Fibroblast of the aortic adventitia (primary cell): Measurements from ENCODE around the gene SPRED2. TPM values are rescaled to one million over a fixed set of nuclear protein-coding genes. Genes with fewer than 3 reads are reported as not detected.

ENCODE experiments used
- DNase-seq: peaks from one replicate; pipeline ENCODE4 v3.0.0-alpha.2; 2010; ENCODE audit warnings: low read depth
- H3K4me3 ChIP-seq: 2 replicates; pipeline ENCODE4 v1.5.1; 2011; ENCODE audit warnings: low read depth, mild to moderate bottlenecking, control low read depth, low read length, moderate library complexity
- total RNA-seq: library from RNA; depleted of rRNA; stranded (reverse); fragments of >200 nt; gene quantifications from 2 replicates; pipeline ENCODE4 v1.2.3, GENCODE V29; 2012; ENCODE audit warnings: low replicate concordance
- TF ChIP-seq, protein P1 (sequence below): IDR thresholded peaks from 2 replicates; pipeline ENCODE4 v1.5.1; 2011; ENCODE audit warnings: mild to moderate bottlenecking, low read length, control low read depth, inconsistent platforms; ENCODE audit not compliant: insufficient read depth

Gene SPRED2
- total RNA-seq, 1 donor, result 20.6 TPM

DNA sequence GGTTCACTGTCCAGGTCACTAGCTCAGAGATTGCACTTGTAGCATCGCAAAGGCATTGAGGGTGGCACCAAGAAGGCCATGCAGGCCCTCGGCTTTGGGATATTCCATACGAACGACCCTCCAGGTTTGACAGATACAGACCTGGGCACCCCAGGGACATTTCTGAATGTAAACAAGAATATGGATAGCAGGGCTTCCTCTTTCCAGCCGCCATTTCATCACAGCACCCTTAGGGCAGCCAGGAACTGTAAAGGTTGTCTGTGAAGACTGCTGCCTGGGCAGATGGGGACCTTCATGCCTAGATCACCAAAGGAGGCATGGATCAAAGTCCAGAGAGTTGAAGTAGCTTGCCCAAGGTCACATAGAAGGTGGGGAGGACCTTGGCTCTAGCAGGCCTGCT lies 134.3 kb downstream of the SPRED2 start:
- TF ChIP-seq, protein P1, sequence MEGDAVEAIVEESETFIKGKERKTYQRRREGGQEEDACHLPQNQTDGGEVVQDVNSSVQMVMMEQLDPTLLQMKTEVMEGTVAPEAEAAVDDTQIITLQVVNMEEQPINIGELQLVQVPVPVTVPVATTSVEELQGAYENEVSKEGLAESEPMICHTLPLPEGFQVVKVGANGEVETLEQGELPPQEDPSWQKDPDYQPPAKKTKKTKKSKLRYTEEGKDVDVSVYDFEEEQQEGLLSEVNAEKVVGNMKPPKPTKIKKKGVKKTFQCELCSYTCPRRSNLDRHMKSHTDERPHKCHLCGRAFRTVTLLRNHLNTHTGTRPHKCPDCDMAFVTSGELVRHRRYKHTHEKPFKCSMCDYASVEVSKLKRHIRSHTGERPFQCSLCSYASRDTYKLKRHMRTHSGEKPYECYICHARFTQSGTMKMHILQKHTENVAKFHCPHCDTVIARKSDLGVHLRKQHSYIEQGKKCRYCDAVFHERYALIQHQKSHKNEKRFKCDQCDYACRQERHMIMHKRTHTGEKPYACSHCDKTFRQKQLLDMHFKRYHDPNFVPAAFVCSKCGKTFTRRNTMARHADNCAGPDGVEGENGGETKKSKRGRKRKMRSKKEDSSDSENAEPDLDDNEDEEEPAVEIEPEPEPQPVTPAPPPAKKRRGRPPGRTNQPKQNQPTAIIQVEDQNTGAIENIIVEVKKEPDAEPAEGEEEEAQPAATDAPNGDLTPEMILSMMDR, result no peak
- no peak for DNase-seq
- no peak overlapping the region for H3K4me3 ChIP-seq

GRCh38 chr2:65297544-65297943 lies 134.9 kb downstream of the SPRED2 start:
- no peak overlapping the region for H3K4me3 ChIP-seq

DNA sequence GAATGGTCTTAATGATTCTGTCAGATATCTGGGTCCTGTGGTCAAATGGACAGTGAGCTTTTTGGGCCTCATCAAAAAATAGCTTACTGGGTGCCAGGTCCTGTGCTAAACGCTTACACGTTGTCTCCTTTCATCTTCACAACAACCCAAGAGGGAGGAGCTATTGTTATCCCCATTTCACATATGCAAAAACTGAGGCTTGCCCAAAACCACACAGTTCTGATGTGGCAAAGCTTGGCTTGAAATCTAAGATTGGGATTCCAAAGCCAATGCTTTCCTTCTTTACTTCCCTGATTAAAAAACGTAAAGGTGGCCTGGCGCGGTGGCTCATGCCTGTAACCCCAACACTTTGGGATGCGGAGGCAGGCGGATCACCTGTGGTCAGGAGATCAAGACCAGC lies 135.4 kb downstream of the SPRED2 start:
- no peak for DNase-seq
- H3K4me3 ChIP-seq, result no peak overlapping the region
- TF ChIP-seq, protein P1, result no peak

More at GRCh38 chr2:65297544-65297943, 134.9 kb downstream of the SPRED2 start:
- TF ChIP-seq, protein P1, result no peak
- no peak for DNase-seq

DNA sequence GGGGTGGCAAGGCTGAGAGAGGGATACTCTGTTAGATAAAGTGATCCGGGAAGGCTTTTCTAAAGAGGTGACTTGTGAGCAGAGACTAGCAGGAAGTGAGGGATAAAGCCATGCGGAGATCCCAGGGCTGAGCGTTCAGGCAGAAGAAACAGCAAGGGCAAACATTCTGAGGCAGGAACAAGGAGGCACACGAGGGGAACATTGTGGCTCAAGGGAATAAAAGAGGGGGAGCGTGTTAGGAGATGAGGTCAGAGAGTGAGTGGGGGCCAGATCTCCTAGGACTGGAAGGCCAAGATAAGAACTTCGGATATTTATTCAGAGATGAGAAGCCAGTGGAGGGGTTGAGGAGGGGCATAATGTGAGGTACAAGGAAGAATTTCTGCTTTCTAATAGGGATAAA lies 137.7 kb downstream of the SPRED2 start:
- H3K4me3 ChIP-seq, result no peak overlapping the region
- DNase-seq, result no peak
- TF ChIP-seq, protein P1, result no peak

DNA sequence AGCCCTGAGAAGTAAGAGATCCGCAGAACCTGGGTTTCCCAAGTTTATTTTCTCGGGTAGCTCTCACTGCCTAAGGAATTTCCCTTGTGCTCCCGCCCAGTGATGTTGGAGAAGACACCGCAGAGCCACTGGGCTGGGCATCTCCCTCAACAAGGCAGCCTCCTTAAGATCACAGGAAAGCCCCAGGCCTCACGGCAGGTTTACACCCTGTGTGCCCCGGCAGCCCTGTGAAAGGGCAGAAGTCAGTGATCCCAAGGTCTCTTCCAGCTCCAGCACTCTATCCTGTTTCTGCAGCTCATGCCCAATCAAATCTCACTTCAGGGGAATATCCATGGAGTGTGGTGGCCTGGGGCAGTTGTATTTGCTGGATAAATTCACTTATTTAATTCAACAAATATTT lies 138.3 kb downstream of the SPRED2 start:
- H3K4me3 ChIP-seq, result no peak overlapping the region
- DNase-seq, result no peak
- TF ChIP-seq, protein P1, result no peak

DNA sequence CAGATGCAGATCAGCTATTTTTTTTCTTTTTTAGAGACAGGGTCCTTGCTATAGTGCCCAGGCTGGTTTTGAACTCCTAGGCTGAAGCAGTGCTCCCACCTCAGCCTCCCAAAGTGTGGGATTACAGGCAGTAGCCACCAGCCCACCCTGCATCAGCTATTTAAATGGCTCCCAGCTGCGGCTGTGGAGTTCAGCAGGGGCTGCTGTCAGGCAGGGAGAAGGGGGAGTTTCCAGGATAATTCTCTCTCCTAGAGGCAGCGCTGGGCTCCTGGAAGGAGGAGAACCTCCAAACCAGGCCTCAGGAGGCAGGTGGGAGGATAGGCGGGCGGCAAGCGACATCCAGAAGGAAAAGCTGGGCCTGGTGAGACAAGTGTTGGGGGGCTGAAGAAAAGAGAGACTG lies 139.0 kb downstream of the SPRED2 start:
- H3K4me3 ChIP-seq, result no peak overlapping the region
- TF ChIP-seq, protein P1, result no peak
- no peak for DNase-seq

- DNase-seq, result peak; percentile 42
- H3K4me3 ChIP-seq, result no peak overlapping the region
- TF ChIP-seq, protein P1, result no peak
These were observed 139.9 kb downstream of the SPRED2 start for GRCh38 chr2:65292461-65293011.
